Retinal pigment epithelial cell (primary cell): Measurements from ENCODE around the gene LRCOL1.

ENCODE experiments used
- DNase-seq: peaks from one replicate; pipeline ENCODE4 v3.0.0-alpha.2; 2010; ENCODE audit warnings: low read depth
- H3K4me3 ChIP-seq: 2 replicates; pipeline ENCODE4 v1.5.1; 2011; ENCODE audit warnings: mild to moderate bottlenecking, low read length, control low read depth, moderate library complexity
- CTCF ChIP-seq: conservative IDR thresholded peaks from 2 replicates; pipeline ENCODE4 v1.5.1; 2011; ENCODE audit warnings: low read depth, low read length, control low read depth, inconsistent platforms

LRCOL1 gene

GRCh38 chr12:132625731-132626430, 15.5 kb upstream of the LRCOL1 start:
- TF ChIP-seq CTCF = no peak
- no peak overlapping the region for H3K4me3 ChIP-seq
- no peak for DNase-seq

- DNase-seq = no peak
- H3K4me3 ChIP-seq = no peak overlapping the region
- TF ChIP-seq CTCF = no peak
These were observed 14.7 kb upstream of the LRCOL1 start for GRCh38 chr12:132624910-132625630.

GRCh38 chr12:132624186-132624855, 13.9 kb upstream of the LRCOL1 start:
- H3K4me3 ChIP-seq = no peak overlapping the region
- TF ChIP-seq CTCF = no peak
- no peak for DNase-seq

GRCh38 chr12:132623072-132623869, 12.9 kb upstream of the LRCOL1 start:
- no peak for DNase-seq
- no peak for TF ChIP-seq CTCF
- no peak overlapping the region for H3K4me3 ChIP-seq

- no peak for TF ChIP-seq CTCF
- H3K4me3 ChIP-seq = no peak overlapping the region
- DNase-seq = no peak
These were observed 12.2 kb upstream of the LRCOL1 start for GRCh38 chr12:132622437-132623071.

GRCh38 chr12:132621657-132622435, 11.5 kb upstream of the LRCOL1 start:
- no peak for DNase-seq
- no peak overlapping the region for H3K4me3 ChIP-seq
- no peak for TF ChIP-seq CTCF
